Chondrocyte (in vitro differentiated cells): ENCODE data around the gene KLHL30. TPM values are rescaled to one million over a fixed set of nuclear protein-coding genes. Genes with fewer than 3 reads are reported as not detected.

Experiments
- DNase-seq: peaks from one replicate; pipeline ENCODE4 v3.0.0; 2021; ENCODE audit warnings: mixed read lengths, low spot score
- H3K27ac Mint-ChIP-seq: one replicate; pipeline ENCODE4 v1.8.0; 2021; ENCODE audit warnings: mild to moderate bottlenecking, moderate library complexity, mixed read lengths; ENCODE audit not compliant: unreplicated experiment
- H3K27me3 Mint-ChIP-seq: 2 replicates; pipeline ENCODE4 v1.8.0; 2021; ENCODE audit warnings: low read depth, mixed read lengths
- H3K36me3 Mint-ChIP-seq: 2 replicates; pipeline ENCODE4 v1.8.0; 2021; ENCODE audit warnings: low read depth, mixed read lengths
- H3K4me1 Mint-ChIP-seq: 2 replicates; pipeline ENCODE4 v1.8.0; 2021; ENCODE audit warnings: low read depth, mild to moderate bottlenecking, mixed read lengths
- H3K4me3 Mint-ChIP-seq: one replicate; pipeline ENCODE4 v1.8.0; 2021; ENCODE audit warnings: mild to moderate bottlenecking, moderate library complexity, mixed read lengths; ENCODE audit not compliant: unreplicated experiment
- H3K9me3 Mint-ChIP-seq: 2 replicates; pipeline ENCODE4 v1.8.0; 2021; ENCODE audit warnings: low read depth, mixed read lengths
- CTCF ChIP-seq: fragments of 200-600 bp; sonication (generic); IDR thresholded peaks from 2 replicates; pipeline ENCODE4 v1.5.0; 2021; ENCODE audit warnings: antibody characterized with exemption, mild to moderate bottlenecking, moderate library complexity
- total RNA-seq: library from RNA; stranded (reverse); gene quantifications from 3 replicates; pipeline ENCODE4 v1.2.1, GENCODE V29; 2021

KLHL30 gene
- total RNA-seq, 1 donor from 2014 or later = 25.6 TPM

GRCh38 chr2:238142382-238143205 lies 4.1 kb downstream of the KLHL30 start:
- Mint-ChIP-seq H3K27me3 (no peaks in the 10 kb centered on the region), H3K4me1 (peaks cover 46% of the 10 kb centered on the region), H3K9me3 (no peaks in the 10 kb centered on the region), H3K4me3 (peak overlapping the region; percentile 68), H3K27ac (peak overlapping the region; percentile 70), H3K36me3 (peaks cover 9% of the 10 kb centered on the region)
- no peak for TF ChIP-seq CTCF
- no peak for DNase-seq

GRCh38 chr2:238143239-238143951 lies 4.9 kb downstream of the KLHL30 start:
- no peak for DNase-seq
- no peaks in the 10 kb centered on the region for H3K27me3 Mint-ChIP-seq
- no peak for TF ChIP-seq CTCF
- H3K4me3 Mint-ChIP-seq = peak overlapping the region; percentile 55
- H3K9me3 Mint-ChIP-seq = no peaks in the 10 kb centered on the region
- peak overlapping the region; percentile 70 for H3K27ac Mint-ChIP-seq
- peaks cover 38% of the 10 kb centered on the region for H3K4me1 Mint-ChIP-seq
- H3K36me3 Mint-ChIP-seq = peaks cover 9% of the 10 kb centered on the region

GRCh38 chr2:238144262-238144661 lies 5.8 kb downstream of the KLHL30 start:
- Mint-ChIP-seq H3K27ac (no peak overlapping the region), H3K36me3 (peaks cover 9% of the 10 kb centered on the region), H3K9me3 (no peaks in the 10 kb centered on the region), H3K4me3 (no peak overlapping the region), H3K4me1 (peaks cover 35% of the 10 kb centered on the region), H3K27me3 (no peaks in the 10 kb centered on the region)
- no peak for TF ChIP-seq CTCF
- no peak for DNase-seq

DNA sequence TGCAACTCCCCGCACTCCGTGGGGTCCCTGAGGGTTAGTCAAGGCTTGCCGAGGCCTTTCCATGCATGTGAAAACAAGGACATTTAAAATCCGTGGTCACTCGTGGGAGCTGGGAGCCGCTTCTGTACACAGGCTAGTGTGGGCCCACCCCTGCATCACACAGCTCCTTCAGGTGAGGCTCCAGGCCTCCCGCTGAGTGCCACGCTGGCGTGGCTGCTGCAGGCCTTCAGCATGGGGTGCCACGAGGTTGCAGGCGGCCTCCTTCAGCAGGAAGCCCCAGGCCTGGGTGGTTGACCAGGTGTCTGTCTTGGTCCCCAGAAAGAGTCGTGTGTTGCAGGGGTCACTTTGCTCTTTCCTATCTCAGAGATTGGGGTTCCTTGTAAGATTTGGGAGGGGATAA lies 6.6 kb downstream of the KLHL30 start:
- Mint-ChIP-seq H3K27me3 (no peaks in the 10 kb centered on the region), H3K36me3 (peaks cover 9% of the 10 kb centered on the region), H3K4me1 (peaks cover 30% of the 10 kb centered on the region), H3K9me3 (no peaks in the 10 kb centered on the region), H3K4me3 (no peak overlapping the region), H3K27ac (no peak overlapping the region)
- DNase-seq = no peak
- no peak for TF ChIP-seq CTCF

DNA sequence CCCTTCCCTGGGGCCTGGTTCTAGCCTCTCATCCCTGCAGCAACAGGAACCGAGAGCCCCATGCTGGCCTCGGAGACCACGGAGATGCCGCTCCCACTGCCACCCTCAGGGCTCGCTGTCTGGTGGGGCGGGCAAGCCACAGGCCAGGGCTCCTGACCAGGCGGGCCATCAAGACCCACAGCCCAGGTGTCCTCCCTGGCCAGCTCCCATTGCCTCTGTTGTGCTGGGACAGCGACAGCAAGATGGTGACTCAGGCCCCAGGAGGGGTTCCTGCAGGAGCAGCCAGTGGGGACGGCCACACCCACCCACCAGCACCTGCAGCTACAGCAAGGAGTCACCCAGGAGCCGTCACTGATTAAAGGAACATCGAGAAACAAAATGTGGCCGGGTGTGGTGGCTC lies 7.4 kb downstream of the KLHL30 start:
- DNase-seq = no peak
- Mint-ChIP-seq H3K36me3 (peaks cover 9% of the 10 kb centered on the region), H3K4me3 (no peak overlapping the region), H3K27ac (no peak overlapping the region), H3K4me1 (peaks cover 28% of the 10 kb centered on the region), H3K9me3 (no peaks in the 10 kb centered on the region), H3K27me3 (no peaks in the 10 kb centered on the region)
- no peak for TF ChIP-seq CTCF
